HG02623 (cell line): ENCODE data around the gene SCN2B.
"Not testable (repeated sequence)": the region's sequence is repeated elsewhere in the genome, so short reads cannot be mapped to it uniquely, and the experiment has no call there.

Experiments used
- ATAC-seq: cut with Tn5 transposase; IDR thresholded peaks from one replicate; pipeline ENCODE4 v1.9.1; 2021; ENCODE audit warnings: moderate library complexity; ENCODE audit not compliant: unreplicated experiment

SCN2B gene

DNA sequence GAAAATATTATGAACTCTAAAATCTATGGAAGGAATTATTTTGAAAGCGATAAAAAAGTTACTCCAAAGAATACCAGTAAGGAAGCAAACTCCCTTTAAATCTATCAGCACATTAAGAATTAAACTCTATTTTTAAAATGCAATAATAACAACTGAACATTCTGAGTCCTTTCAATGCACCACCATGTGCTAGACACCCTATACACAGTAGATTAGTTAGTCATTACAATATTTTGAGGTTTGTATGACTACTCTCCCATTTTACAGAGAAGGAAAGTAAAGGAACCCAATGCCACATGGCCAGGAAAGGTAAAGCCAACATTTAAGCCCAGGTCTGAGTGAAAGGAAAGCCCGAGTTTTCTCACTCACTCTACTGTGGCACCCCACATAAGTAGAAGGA, 30.6 kb upstream of the SCN2B start:
- ATAC-seq: no peak

GRCh38 chr11:118206391-118207031, 30.1 kb upstream of the SCN2B start:
- ATAC-seq: no peak

DNA sequence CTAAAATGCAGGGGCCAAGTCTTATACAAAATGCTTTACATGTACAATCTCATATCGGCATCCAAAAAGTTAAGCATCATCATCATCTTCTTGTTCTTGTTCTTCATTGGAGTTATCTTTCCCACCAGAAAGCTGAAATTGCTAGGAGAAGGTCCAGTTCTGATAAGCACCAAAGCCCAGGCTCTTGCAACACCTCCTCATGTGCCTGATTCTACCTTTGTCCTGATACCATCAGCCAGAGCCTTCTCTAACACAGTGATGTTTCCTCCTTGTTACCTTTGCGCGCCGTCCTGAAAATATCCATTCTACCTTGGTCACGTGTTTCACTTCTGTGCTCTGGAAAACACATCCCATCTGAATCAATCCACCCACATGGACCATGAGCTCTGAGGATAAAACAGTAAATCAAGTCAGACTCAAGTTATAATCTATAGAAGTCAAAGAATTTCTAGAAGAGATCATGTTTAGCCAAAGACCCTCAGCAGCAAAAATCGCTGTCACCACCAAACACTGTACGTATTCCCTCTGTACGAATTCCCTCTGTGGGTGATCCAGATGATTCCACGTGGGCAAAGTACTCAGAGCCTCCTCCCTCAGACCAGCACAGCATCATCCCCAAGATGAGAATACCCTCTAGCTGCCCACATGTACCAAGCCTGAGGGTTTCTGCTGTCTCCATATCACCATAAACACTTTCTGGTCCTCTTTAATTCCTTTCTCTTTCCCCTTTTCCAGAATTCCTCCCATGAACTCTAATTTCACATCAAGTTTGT, 29.4 kb upstream of the SCN2B start:
- ATAC-seq: no peak

DNA sequence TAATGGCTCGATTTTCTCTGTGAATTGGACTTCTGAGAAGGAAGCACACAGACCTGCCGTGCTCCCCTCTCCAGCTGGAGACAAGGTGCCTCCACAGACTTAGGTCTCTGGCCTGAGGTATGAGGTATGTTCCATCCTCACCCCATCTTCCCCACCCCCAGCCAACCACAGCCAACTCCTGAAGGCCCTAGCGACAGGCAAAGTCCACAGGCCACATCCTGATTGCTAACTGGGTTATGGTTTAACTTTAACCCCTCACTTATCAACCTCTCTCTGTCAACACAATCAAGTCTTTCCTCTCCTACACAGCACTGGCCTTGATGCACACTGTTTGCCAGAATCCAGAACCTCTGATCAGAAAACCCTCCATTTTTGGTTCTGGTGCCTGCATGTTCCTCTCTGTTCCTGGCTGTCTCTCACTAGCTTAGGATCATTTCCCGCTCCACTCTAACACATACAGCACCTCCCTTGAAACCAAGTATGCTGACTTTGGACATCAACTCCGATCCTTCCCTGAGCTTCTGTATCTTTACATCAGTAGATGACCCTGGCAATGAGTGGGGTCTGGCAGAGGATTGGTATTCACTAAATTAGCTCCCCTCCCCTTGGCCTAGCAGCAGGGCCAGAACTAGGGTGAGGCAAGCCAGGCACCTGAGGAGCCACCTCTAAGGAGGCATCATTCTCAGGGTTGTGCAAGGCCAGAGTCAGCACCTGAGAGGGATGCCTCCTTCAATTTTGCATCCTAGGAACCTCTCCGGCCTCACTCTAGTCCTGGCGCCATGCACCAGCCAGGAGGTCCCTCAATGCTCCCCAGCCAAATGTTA, 26.4 kb upstream of the SCN2B start:
- ATAC-seq: no peak

DNA sequence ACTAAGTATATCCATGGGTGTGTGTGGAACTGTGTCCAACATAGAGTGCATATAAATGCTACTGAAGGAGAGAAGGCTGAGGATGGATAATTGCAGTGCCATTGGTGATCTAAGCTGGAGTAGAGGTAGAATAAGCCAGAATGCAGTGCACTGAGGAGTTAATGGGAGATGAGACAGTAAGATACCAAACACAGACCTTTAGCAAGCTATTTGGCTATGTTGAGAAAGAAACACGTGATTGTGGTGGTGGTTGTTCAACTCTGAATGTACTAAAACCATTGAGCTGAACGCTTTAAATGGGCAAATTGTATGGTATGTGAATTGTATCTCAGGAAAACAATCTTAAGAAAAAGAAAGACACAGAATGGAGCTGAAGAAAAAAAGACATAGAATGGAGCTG, 25.5 kb upstream of the SCN2B start:
- ATAC-seq: no peak

GRCh38 chr11:118200901-118201680, 24.7 kb upstream of the SCN2B start:
- ATAC-seq: no peak

- ATAC-seq: no peak
Observed at GRCh38 chr11:118200497-118200896, 24.1 kb upstream of the SCN2B start.

- ATAC-seq: no peak
Observed at GRCh38 chr11:118199135-118199534, 22.7 kb upstream of the SCN2B start.

DNA sequence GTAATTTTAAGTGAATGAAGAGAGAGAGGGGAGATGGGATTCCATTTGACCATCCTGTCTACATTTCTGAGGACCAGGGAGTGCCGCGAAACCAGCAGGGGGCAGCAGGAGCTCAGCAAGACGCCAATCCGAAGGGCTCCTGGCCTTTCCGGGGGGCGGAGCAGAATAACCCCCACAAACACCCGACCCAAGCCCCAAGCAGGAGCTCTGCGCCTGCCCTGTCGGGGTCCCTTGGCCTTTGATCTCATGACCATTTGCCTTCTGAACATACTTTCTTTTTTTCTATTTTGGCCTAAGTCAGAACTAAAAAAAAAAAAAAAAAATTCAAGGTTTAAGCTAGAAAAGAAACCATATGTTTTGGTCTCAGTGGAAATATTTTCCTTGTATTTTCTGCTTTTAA, 21.9 kb upstream of the SCN2B start:
- no peak for ATAC-seq

- ATAC-seq: no peak
Observed at GRCh38 chr11:118194835-118195627, 18.6 kb upstream of the SCN2B start.

GRCh38 chr11:118193910-118194566, 17.6 kb upstream of the SCN2B start:
- ATAC-seq: no peak

DNA sequence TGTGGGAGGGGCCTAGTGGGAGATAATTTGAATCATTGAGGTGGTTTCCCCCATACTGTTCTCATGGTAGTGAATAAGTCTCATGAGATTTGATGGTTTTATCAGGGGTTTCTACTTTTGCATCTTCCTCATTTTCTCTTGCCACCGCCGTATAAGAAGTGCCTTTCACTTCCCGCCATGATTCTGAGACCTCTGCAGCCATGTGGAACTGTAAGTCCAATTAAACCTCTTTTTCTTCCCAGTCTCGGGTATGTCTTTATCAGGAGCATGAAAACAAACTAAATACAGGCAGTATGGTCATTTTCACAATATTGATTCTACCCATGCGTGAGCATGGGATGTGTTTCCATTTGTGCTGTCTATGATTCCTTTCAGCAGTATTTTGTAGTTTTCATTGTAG, 16.4 kb upstream of the SCN2B start:
- ATAC-seq: not testable (repeated sequence)

- not testable (repeated sequence) for ATAC-seq
Observed at GRCh38 chr11:118190942-118191506, 14.6 kb upstream of the SCN2B start.

- no peak for ATAC-seq
Observed at GRCh38 chr11:118186346-118187107, 10.1 kb upstream of the SCN2B start.

DNA sequence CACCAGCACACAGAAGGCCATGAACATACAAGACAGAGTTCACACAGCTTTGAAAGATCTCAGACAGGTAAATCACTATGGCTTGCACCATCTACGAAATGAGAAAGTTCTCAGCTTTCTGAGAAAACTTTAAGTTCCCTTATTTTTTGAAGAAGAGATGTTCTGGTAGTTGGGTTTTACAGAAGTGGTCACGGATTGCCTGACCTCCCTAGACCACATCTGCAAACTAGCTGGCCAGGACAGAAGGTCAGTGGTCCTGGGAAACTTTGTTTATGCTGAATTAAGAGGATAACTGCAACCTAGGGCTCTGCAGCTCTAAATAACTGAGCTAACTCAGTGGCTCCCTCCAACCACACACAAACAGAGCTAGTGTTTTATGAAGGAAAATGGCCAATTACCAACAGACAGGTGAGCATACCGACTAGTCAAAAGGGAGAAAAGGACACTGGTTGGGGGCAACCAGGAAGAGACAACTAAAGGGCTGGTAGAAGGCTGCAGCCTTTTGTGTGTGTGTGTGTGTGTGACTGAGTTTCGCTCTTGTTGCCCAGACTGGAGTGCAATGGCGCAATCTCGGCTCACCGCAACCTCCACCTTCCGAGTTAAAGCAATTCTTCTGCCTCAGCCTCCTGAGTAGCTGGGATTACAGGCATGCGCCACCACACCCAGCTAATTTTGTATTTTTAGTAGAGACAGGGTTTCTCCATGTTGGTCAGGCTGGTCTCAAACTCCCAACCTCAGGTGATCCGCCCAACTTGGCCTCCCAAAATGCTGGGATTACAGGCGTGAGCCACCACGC, 8.5 kb upstream of the SCN2B start:
- no peak for ATAC-seq

DNA sequence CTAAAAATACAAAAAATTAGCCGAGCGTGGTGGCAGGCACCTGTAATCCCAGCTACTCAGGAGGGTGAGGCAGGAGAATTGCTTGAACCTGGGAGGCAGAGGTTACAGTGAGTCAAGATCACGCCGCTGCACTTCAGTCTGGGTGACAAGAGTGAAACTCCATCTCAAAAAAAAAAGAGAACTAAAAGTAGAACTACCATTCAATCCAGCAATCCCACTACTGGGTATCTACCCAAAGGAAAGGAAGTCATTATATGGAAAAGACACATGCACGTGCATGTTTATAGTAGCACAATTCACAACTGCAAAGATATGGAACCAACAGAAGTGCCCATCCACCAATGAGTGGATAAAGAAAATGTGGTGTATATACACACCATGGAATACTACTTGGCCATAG, 7.3 kb upstream of the SCN2B start:
- ATAC-seq: not testable (repeated sequence)

DNA sequence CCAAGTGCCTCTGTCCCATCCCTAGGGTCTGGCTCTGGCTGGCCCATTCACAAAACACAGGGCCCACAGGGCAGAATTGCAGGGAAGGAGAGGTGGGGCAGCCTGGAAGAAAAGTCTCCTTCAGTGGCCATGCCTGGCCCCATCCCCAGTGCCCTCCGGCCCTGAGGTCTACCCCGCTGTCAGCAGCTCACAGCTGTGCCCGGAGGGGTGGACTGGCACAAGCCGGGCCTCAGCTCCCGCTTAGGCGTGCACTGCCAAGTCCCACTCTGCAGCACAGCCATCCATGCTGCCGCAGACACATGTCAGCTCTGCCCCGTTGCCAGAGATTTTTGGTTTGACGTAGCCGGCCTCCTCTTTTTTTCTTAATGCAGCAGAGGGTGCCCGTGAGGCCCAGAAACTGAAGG, 3.9 kb upstream of the SCN2B start:
- no peak for ATAC-seq

- ATAC-seq: no peak
Observed at GRCh38 chr11:118176778-118177134, 317 bp upstream of the SCN2B start.
